Aorta (tissue), 5 donors: Measurements from ENCODE around the gene GABRB2. TPM values are rescaled to one million over a fixed set of nuclear protein-coding genes. Genes with fewer than 3 reads are reported as not detected.
"Not testable (repeated sequence)": the region's sequence is repeated elsewhere in the genome, so short reads cannot be mapped to it uniquely, and the experiment has no call there.

ENCODE experiments used
- ATAC-seq: fragments of 200-7000 bp; cut with Tn5 transposase; one replicate; pipeline ENCODE4 v1.9.1; 2022; ENCODE audit warnings: moderate library complexity; ENCODE audit not compliant: low FRiP score
- DNase-seq, 2 donors: peaks; one replicate each; pipeline ENCODE4 v3.0.0-alpha.2; 2020
- H3K27ac ChIP-seq, 2 donors: one replicate each; pipeline ENCODE4 v1.5.1; 2013; ENCODE audit warnings: low read length in 2 of 2, mild to moderate bottlenecking in 2 of 2, moderate library complexity in 2 of 2, control low read depth in 1 of 2, inconsistent platforms in 1 of 2, low read depth in 1 of 2
- H3K27me3 ChIP-seq, 2 donors: one replicate each; pipeline ENCODE4 v1.6.1; 2013; ENCODE audit warnings: control low read depth in 1 of 2, low read length in 1 of 2, mild to moderate bottlenecking in 1 of 2, moderate library complexity in 1 of 2; ENCODE audit not compliant: insufficient read depth in 2 of 2, control insufficient read depth in 1 of 2
- H3K36me3 ChIP-seq, 2 donors: one replicate each; pipeline ENCODE4 v1.6.1; 2013; ENCODE audit warnings: control low read depth in 1 of 2, low read length in 1 of 2, mild to moderate bottlenecking in 1 of 2; ENCODE audit not compliant: insufficient read depth in 2 of 2, control insufficient read depth in 1 of 2
- H3K4me1 ChIP-seq, 2 donors: one replicate each; pipeline ENCODE4 v1.6.1; 2013; ENCODE audit warnings: low read length in 2 of 2, control low read depth in 1 of 2, mild to moderate bottlenecking in 1 of 2, moderate library complexity in 1 of 2; ENCODE audit not compliant: insufficient read depth in 2 of 2, control insufficient read depth in 1 of 2
- H3K4me3 ChIP-seq, 2 donors: one replicate each; pipeline ENCODE4 v1.5.1; 2013; ENCODE audit warnings: low read length in 2 of 2, control low read depth in 1 of 2, mild to moderate bottlenecking in 1 of 2
- H3K9me3 ChIP-seq: one replicate; pipeline ENCODE4 v1.6.1; 2013; ENCODE audit warnings: mild to moderate bottlenecking, low read length; ENCODE audit not compliant: control insufficient read depth
- WGBS, 2 donors: extraction: QIAGEN DNeasy Blood & Tissue Kit; methylation state at CpG; one replicate each; pipeline ENCODE4 v1.1.7; 2013; 5-methylcytosine and 5-hydroxymethylcytosine counted together
- intact Hi-C, 2 donors: fragments of 100-400 bp; cut with DNase I; formaldehyde crosslinking; loops; one replicate each; pipeline versions ENCODE4 v1.14.2 to v1.15.0; 2022
- polyA plus RNA-seq, 2 donors: library from polyadenylated mRNA; stranded (reverse); fragments of 200-250 nt; gene quantifications; one replicate each; pipeline ENCODE4 v1.2.3, GENCODE V29; 2013
- total RNA-seq, 2 donors: library from RNA; stranded (reverse); fragmentation: NEBNext Ultra II Directional; extraction: Animal tissue kit (Norgen Biotek cat#: 25700); gene quantifications; one replicate each; pipeline ENCODE4 v1.2.1, GENCODE V29; 2021
- donor health status: healthy with polysubstance abuse.
- donor health status: Bipolar disorder and iron deficiency.
- donor health status: DM: no; HTN: no; CAD: no.
- donor health status: DM: no; HTN: no; CAD: no.
- donor health status: DM: yes; HTN: yes; CAD: no.

GABRB2 gene
- total and polyA plus RNA-seq, 4 donors = 0.03 to 1.1 (median 0.33) TPM

DNA sequence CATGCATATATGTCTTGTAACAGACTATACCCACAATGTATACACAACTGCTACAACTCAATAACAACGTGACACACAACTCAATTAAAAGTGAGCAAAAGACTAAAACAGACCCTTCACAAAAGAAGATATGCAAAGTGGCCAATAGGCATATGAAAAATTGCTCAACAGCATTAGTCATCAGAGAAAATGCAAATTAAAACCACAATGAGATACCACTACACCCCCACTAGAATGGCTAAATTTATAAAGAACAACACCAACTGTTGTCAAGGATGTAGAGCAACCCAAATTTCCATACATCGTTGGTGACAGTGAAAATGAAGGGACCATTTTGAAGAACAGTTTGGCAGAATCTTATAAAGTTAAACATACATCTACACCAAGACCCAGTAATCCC lies 38.9 kb downstream of the GABRB2 start:
- intact Hi-C loops = no loop called here
- no peak for ATAC-seq
- Histone ChIP-seq H3K4me1 (no peaks in the 10 kb centered on the region), H3K27me3 (no peaks in the 10 kb centered on the region), H3K36me3 (no peaks in the 10 kb centered on the region), H3K4me3 (no peak overlapping the region), H3K9me3 (no peaks in the 10 kb centered on the region), H3K27ac (no peak overlapping the region)
- 51 to 52% methylated on average over 2 of the region's 2 CpGs for WGBS, 2 donors
- no peak for DNase-seq

DNA sequence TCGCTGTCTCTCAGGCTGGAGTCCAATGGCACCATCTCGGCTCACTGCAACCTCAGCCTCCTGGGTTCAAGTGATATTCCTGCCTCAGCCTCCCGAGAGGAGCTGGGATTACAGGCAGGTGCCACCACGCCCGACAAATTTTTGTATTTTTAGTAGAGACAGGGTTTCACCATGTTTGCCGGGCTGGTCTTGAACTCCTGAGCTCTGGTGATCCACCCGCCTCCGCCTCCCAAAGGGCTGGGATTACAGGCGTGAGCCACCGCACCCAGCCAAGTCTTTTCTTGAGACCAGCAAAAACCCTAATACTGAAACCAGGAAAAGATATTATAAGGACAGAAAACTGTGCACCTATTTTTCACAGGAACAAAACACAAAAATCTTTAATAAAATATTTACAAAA lies 41.4 kb downstream of the GABRB2 start:
- H3K4me1 ChIP-seq, H3K27me3 ChIP-seq, intact Hi-C loops, DNase-seq, H3K36me3 ChIP-seq, H3K27ac ChIP-seq, ATAC-seq, H3K9me3 ChIP-seq, H3K4me3 ChIP-seq: not testable (repeated sequence)
- 85 to 91% methylated on average over 10 of the region's 10 CpGs for WGBS, 2 donors

DNA sequence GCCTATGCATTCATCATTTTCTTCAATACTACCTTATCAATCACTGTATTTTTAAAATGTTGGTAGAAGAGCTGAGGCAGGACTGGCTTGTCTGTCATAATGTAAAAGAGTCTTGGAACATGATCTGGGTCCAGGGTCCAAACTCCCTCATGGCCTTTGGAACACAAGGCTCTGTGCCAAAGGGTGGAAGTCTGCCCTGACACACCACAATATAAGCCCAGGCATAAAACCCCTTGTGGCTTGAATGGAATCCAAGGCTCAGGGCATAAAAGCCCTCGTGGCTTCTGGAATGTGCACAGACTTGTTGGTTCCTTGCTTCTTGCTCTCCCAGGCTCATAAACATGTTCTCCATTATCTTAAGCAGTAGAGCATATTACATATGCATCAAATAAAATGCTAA lies 48.0 kb downstream of the GABRB2 start:
- 58% methylated on average over 1 of the region's 1 CpG for WGBS, 2 donors
- no peaks in the 10 kb centered on the region for H3K27me3 ChIP-seq
- no peak for ATAC-seq
- H3K36me3 ChIP-seq = no peaks in the 10 kb centered on the region
- no peaks in the 10 kb centered on the region for H3K4me1 ChIP-seq
- H3K27ac ChIP-seq = no peak overlapping the region
- intact Hi-C loops = no loop called here
- no peak overlapping the region for H3K4me3 ChIP-seq
- H3K9me3 ChIP-seq = peaks cover 2% of the 10 kb centered on the region
- no peak for DNase-seq

DNA sequence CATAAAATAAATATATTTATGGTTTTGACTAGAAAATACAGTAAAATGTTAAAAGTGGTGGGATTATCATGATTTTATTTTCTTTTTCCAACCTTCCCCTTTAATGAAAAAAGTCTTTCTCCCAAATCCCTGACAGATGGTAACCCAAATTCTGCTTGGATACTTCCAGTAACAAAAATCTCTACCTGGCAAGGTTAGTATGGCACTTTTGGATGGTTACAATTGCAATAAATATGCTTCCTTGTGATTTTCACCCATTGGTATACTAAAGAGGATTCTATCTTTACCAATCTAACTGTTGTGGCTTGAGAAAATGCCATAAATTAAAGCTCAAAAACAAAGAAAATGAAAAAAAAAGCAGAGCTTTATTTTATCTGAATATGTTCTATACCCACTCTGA lies 62.8 kb downstream of the GABRB2 start:
- Histone ChIP-seq H3K27me3 (no peaks in the 10 kb centered on the region), H3K4me3 (no peak overlapping the region), H3K9me3 (peaks cover 1% of the 10 kb centered on the region), H3K4me1 (no peaks in the 10 kb centered on the region), H3K36me3 (no peaks in the 10 kb centered on the region), H3K27ac (no peak overlapping the region)
- intact Hi-C loops = no loop called here
- ATAC-seq (no peak), DNase-seq (no peak)

DNA sequence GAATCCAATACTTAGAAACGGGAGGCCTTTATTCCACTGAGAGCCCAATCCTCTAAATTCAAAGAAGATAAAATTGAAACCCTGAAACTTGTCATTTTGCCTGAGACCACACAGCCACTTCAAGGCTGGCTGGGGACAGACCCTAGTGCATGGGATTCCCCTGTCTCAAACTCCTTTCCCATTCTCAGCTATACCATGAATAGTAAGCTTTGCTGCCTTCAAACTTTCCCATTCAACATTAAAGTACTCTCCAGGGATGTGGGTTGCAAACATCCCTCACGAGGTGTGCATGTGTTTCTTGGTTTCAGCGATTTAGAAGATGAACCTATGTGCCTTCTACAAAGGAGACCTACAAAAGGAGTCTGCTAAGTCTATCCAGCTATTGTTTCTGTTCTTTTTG lies 64.6 kb downstream of the GABRB2 start:
- 42 to 55% methylated on average over 3 of the region's 3 CpGs for WGBS, 2 donors
- Histone ChIP-seq H3K4me1 (no peaks in the 10 kb centered on the region), H3K36me3 (no peaks in the 10 kb centered on the region), H3K27me3 (no peaks in the 10 kb centered on the region), H3K27ac (no peak overlapping the region), H3K9me3 (peaks cover 1% of the 10 kb centered on the region), H3K4me3 (no peak overlapping the region)
- DNase-seq (no peak), ATAC-seq (no peak)
- intact Hi-C loops = no loop called here

DNA sequence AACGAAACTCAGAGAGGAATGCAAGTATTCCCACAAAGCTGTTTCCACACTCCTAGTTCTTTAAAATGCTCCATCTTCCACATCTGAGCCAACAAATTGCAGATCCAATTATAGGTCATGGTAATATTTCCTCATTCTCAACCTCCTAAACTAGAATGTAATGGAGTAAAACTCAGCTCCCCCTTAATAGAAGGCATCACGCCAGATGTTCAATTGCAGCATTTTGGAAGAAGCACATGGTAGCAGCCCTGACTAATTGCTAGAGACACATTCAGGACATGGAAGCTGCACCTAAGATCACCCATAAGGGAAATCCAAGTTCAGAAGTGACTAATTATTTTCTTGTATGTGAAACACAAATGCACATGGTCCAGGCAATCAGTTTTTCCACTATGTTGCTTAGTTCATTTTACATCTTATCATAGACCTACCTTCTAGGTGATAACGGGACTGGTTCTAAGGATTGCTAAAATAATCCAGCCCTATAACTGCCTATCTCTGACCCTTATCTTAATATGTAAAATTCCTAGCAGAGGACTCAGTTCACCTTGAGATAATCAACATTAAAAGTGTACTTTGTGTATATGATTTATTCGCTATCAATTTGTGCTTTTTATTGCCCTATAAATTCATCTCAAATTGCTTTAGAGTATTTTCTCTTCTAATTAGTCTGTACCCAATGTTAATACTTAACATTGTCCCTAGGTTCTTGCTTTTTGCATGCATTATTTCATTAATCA lies 75.1 kb downstream of the GABRB2 start:
- no peak overlapping the region for H3K27ac ChIP-seq
- no peaks in the 10 kb centered on the region for H3K27me3 ChIP-seq
- H3K4me1 ChIP-seq = no peaks in the 10 kb centered on the region
- H3K9me3 ChIP-seq = no peaks in the 10 kb centered on the region
- 67 to 68% methylated on average over 4 of the region's 4 CpGs for WGBS, 2 donors
- intact Hi-C loops = no loop called here
- no peak for ATAC-seq
- no peak for DNase-seq
- H3K4me3 ChIP-seq = no peak overlapping the region
- H3K36me3 ChIP-seq = no peaks in the 10 kb centered on the region

DNA sequence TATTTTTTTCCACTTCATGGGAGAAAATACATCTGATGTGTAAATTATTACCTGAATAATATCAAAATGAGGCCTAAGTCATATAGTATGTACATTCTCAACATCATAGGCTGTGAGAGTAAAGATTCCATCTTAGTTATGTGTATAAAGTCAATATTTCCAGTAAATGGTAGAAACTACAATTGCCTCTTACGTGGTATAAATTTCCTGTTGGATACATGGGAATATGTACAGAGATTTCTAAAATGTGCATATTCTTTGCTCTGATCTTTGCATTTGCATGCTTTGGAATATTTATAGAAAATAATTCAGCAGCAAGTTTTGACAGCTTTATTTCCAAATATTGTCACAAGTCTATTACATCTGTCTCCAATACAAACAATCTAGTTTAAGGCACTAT lies 78.8 kb downstream of the GABRB2 start:
- H3K27ac ChIP-seq = no peak overlapping the region
- H3K9me3 ChIP-seq = no peaks in the 10 kb centered on the region
- WGBS, 2 donors = 53 to 71% methylated on average over 1 of the region's 1 CpG
- no peak for DNase-seq
- no peaks in the 10 kb centered on the region for H3K36me3 ChIP-seq
- H3K27me3 ChIP-seq = no peaks in the 10 kb centered on the region
- H3K4me1 ChIP-seq = no peaks in the 10 kb centered on the region
- no peak overlapping the region for H3K4me3 ChIP-seq
- intact Hi-C loops = no loop called here
- ATAC-seq = no peak

DNA sequence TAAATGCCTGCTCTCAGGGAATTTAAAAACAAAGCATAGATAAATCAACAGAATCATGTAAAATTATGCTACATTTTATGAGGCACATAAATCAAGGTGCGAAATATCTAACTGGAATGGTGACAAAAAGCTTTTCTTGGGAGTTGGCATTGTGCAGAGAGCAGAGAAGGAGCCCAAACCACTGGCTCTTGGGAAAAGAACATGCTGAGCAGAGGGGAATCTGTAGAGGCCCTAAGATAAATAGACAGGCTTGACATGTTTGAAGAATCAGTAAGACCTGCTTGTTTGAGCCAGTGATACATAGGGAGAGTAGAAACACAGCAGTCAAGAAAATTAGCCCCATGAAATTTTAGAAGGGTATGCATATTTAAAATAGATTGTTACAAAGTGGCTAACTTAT lies 85.8 kb downstream of the GABRB2 start:
- H3K27me3 ChIP-seq = no peaks in the 10 kb centered on the region
- intact Hi-C loops = no loop called here
- H3K36me3 ChIP-seq = no peaks in the 10 kb centered on the region

DNA sequence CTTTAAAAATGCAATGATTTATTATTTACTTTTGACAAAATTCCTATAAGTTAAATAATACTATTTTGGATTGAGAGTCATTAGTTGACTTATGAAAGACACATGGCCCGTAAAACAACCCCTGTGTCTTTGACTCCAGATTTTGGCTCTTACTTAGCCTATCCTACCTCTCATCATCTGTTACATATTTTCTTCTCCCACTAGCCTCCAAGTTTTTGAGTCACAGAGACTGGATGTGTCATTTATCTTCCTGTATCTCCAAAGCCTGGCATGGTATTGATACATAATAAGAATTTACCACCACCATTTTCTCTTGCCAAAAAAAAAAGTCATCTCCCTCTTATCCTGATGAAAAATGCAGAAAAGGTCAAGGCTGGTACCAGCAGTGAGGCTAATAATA lies 99.9 kb downstream of the GABRB2 start:
- H3K9me3 ChIP-seq = no peaks in the 10 kb centered on the region
- 67 to 75% methylated on average over 1 of the region's 1 CpG for WGBS, 2 donors
- H3K27me3 ChIP-seq = no peaks in the 10 kb centered on the region
- no peaks in the 10 kb centered on the region for H3K36me3 ChIP-seq
- no peaks in the 10 kb centered on the region for H3K4me1 ChIP-seq
- H3K27ac ChIP-seq = no peak overlapping the region
- DNase-seq (no peak), ATAC-seq (no peak)
- intact Hi-C loops = no loop called here
- H3K4me3 ChIP-seq = no peak overlapping the region

More for the DNA sequence above, 85.8 kb downstream of the GABRB2 start:
- H3K9me3 ChIP-seq = no peaks in the 10 kb centered on the region
- WGBS, 2 donors = 76 to 78% methylated on average over 1 of the region's 1 CpG
- DNase-seq = no peak
- ATAC-seq = no peak
- H3K4me3 ChIP-seq = no peak overlapping the region
- H3K4me1 ChIP-seq = no peaks in the 10 kb centered on the region
- H3K27ac ChIP-seq = no peak overlapping the region
